ENCODE results near the gene IRF2.
A peak's percentile ranks its signal among the peaks of the same experiment; 100 is the strongest.

The IRF2 gene

GRCh38 chr4:184419976-184420375, 54.4 kb downstream of the IRF2 start:
- no peak for DNase-seq
- in situ Hi-C loops (cut with MboI; ENCODE audit: low pct_unique_long_range_greater_than_20kb, low sequenced_read_pairs) = no loop called here

- DNase-seq = no peak
- in situ Hi-C loops (cut with MboI; ENCODE audit: low pct_unique_long_range_greater_than_20kb, low sequenced_read_pairs) = no loop called here
Observed at GRCh38 chr4:184417802-184418511, 56.4 kb downstream of the IRF2 start.

GRCh38 chr4:184416913-184417734, 57.2 kb downstream of the IRF2 start:
- DNase-seq = peak; percentile 43

GRCh38 chr4:184415071-184415470, 59.3 kb downstream of the IRF2 start:
- no peak for DNase-seq
- in situ Hi-C loops (cut with MboI; ENCODE audit: low pct_unique_long_range_greater_than_20kb, low sequenced_read_pairs) = no loop called here

More at GRCh38 chr4:184416913-184417734, 57.2 kb downstream of the IRF2 start:
- in situ Hi-C loops (cut with MboI; ENCODE audit: low pct_unique_long_range_greater_than_20kb, low sequenced_read_pairs) = no loop called here

GRCh38 chr4:184413261-184414046, 60.9 kb downstream of the IRF2 start:
- no peak for DNase-seq
- in situ Hi-C loops (cut with MboI; ENCODE audit: low pct_unique_long_range_greater_than_20kb, low sequenced_read_pairs) = no loop called here

- in situ Hi-C loops (cut with MboI; ENCODE audit: low pct_unique_long_range_greater_than_20kb, low sequenced_read_pairs) = no loop called here
- DNase-seq = no peak
Observed at GRCh38 chr4:184410748-184411147, 63.6 kb downstream of the IRF2 start.

- in situ Hi-C loops (cut with MboI; ENCODE audit: low pct_unique_long_range_greater_than_20kb, low sequenced_read_pairs) = no loop called here
- no peak for DNase-seq
Observed at GRCh38 chr4:184409911-184410692, 64.2 kb downstream of the IRF2 start.

- in situ Hi-C loops (cut with MboI; ENCODE audit: low pct_unique_long_range_greater_than_20kb, low sequenced_read_pairs) = no loop called here
- no peak for DNase-seq
Observed at GRCh38 chr4:184409502-184409901, 64.8 kb downstream of the IRF2 start.

GRCh38 chr4:184408684-184409081, 65.7 kb downstream of the IRF2 start:
- in situ Hi-C loops (cut with MboI; ENCODE audit: low pct_unique_long_range_greater_than_20kb, low sequenced_read_pairs) = no loop called here
- DNase-seq = no peak

GRCh38 chr4:184408021-184408683, 66.2 kb downstream of the IRF2 start:
- no peak for DNase-seq
- in situ Hi-C loops (cut with MboI; ENCODE audit: low pct_unique_long_range_greater_than_20kb, low sequenced_read_pairs) = no loop called here

GRCh38 chr4:184406958-184407391, 67.4 kb downstream of the IRF2 start:
- in situ Hi-C loops (cut with MboI; ENCODE audit: low pct_unique_long_range_greater_than_20kb, low sequenced_read_pairs) = no loop called here
- no peak for DNase-seq

GRCh38 chr4:184404047-184404446, 70.3 kb downstream of the IRF2 start:
- in situ Hi-C loops (cut with MboI; ENCODE audit: low pct_unique_long_range_greater_than_20kb, low sequenced_read_pairs) = no loop called here

GRCh38 chr4:184403384-184403781, 71.0 kb downstream of the IRF2 start:
- no peak for DNase-seq
- in situ Hi-C loops (cut with MboI; ENCODE audit: low pct_unique_long_range_greater_than_20kb, low sequenced_read_pairs) = no loop called here

More at GRCh38 chr4:184404047-184404446, 70.3 kb downstream of the IRF2 start:
- DNase-seq = no peak

- in situ Hi-C loops (cut with MboI; ENCODE audit: low pct_unique_long_range_greater_than_20kb, low sequenced_read_pairs) = no loop called here
- DNase-seq = no peak
Observed at GRCh38 chr4:184402740-184403383, 71.5 kb downstream of the IRF2 start.

GRCh38 chr4:184402239-184402638, 72.1 kb downstream of the IRF2 start:
- in situ Hi-C loops (cut with MboI; ENCODE audit: low pct_unique_long_range_greater_than_20kb, low sequenced_read_pairs) = no loop called here
- DNase-seq = no peak

- in situ Hi-C loops (cut with MboI; ENCODE audit: low pct_unique_long_range_greater_than_20kb, low sequenced_read_pairs) = no loop called here
- DNase-seq = no peak
Observed at GRCh38 chr4:184401397-184402171, 72.8 kb downstream of the IRF2 start.

- DNase-seq = no peak
- in situ Hi-C loops (cut with MboI; ENCODE audit: low pct_unique_long_range_greater_than_20kb, low sequenced_read_pairs) = no loop called here
Observed at GRCh38 chr4:184400891-184401290, 73.5 kb downstream of the IRF2 start.

Measured in KBM-7 (cell line).